H1 (cell line): Measurements from ENCODE around the gene VAT1. TPM values are rescaled to one million over a fixed set of nuclear protein-coding genes. Genes with fewer than 3 reads are reported as not detected.

Source experiments
- CTCF ChIA-PET: fragments of 300-600 bp; sonication (Branson Sonifier 250); formaldehyde crosslinking; loops from one replicate; lab custom pipeline; 2021; ENCODE audit not compliant: partially characterized antibody; lab: Charles Lee
- POLR2A ChIA-PET: fragments of 300-600 bp; sonication (Branson Sonifier 250); formaldehyde crosslinking; loops from one replicate; lab custom pipeline; 2021; ENCODE audit warnings: inconsistent platforms; ENCODE audit not compliant: partially characterized antibody; lab: Charles Lee
- DNase-seq, 2 experiments: peaks; one replicate each; pipeline versions ENCODE4 v3.0.0 to v3.0.0-alpha.2; 2010 to 2022; ENCODE audit warnings: low spot score in 2 of 2, low read depth in 1 of 2, mixed read lengths in 1 of 2
- FAIRE-seq: peaks from 2 replicates; lab custom pipeline; 2011; peaks lifted over from hg19 to GRCh38; lab: Jason Lieb, UNC
- H2AFZ ChIP-seq: 2 replicates; pipeline ENCODE4 v1.8.1; 2012; ENCODE audit warnings: low read length, inconsistent platforms
- H2AK5ac ChIP-seq: 2 replicates; pipeline ENCODE4 v1.6.1; 2013; ENCODE audit warnings: low read depth, low read length
- H2BK120ac ChIP-seq: replicated peaks from 2 replicates; pipeline ENCODE3; 2013; ENCODE audit warnings: low read depth, low read length, inconsistent platforms
- H2BK12ac ChIP-seq: 2 replicates; pipeline ENCODE4 v1.6.1; 2013; ENCODE audit warnings: low read depth, low read length
- H2BK15ac ChIP-seq: 2 replicates; pipeline ENCODE4 v1.6.1; 2013; ENCODE audit warnings: low read length
- H2BK20ac ChIP-seq: 2 replicates; pipeline ENCODE4 v1.6.1; 2013; ENCODE audit warnings: low read length
- H2BK5ac ChIP-seq: 2 replicates; pipeline ENCODE4 v1.6.1; 2013; ENCODE audit warnings: low read depth, low read length
- H3K14ac ChIP-seq: 2 replicates; pipeline ENCODE4 v1.6.1; 2013; ENCODE audit warnings: inconsistent platforms; ENCODE audit not compliant: insufficient read length
- H3K18ac ChIP-seq: 2 replicates; pipeline ENCODE4 v1.6.1; 2013; ENCODE audit warnings: low read length; ENCODE audit errors: extremely low read depth
- H3K23ac ChIP-seq: 2 replicates; pipeline ENCODE4 v1.6.1; 2013; ENCODE audit warnings: inconsistent platforms; ENCODE audit not compliant: insufficient read length
- H3K23me2 ChIP-seq: 2 replicates; pipeline ENCODE4 v1.6.1; 2013; ENCODE audit warnings: low read depth, low read length
- H3K27ac ChIP-seq: 2 replicates; pipeline ENCODE4 v1.6.1; 2011; ENCODE audit warnings: low read depth, low read length, inconsistent platforms
- H3K27me3 ChIP-seq, 4 experiments: replicated peaks in 1 of 4; 1 replicate in 1 of 4; 2 replicates in 3 of 4; pipeline versions ENCODE4 v1.6.1 to v1.8.1; 2011 to 2013; ENCODE audit warnings: low read length in 3 of 4, mild to moderate bottlenecking in 3 of 4, inconsistent platforms in 2 of 4, mixed read lengths in 2 of 4, moderate library complexity in 1 of 4; ENCODE audit not compliant: control insufficient read depth in 3 of 4, insufficient read depth in 3 of 4; ENCODE audit errors: extremely low read depth in 1 of 4
- H3K36me3 ChIP-seq, 4 experiments: 2 replicates each; pipeline versions ENCODE4 v1.6.1 to v1.8.1; 2011 to 2013; ENCODE audit warnings: mild to moderate bottlenecking in 4 of 4, low read length in 3 of 4, moderate library complexity in 2 of 4, control low read depth in 1 of 4, inconsistent platforms in 1 of 4; ENCODE audit not compliant: insufficient read depth in 4 of 4, control insufficient read depth in 2 of 4
- H3K4ac ChIP-seq: replicated peaks from 2 replicates; pipeline ENCODE3; 2013; ENCODE audit warnings: low read length, low read depth, mixed read lengths, inconsistent platforms; ENCODE audit not compliant: insufficient read length
- H3K4me1 ChIP-seq, 4 experiments: replicated peaks in 1 of 4; 1 replicate in 1 of 4; 2 replicates in 3 of 4; pipeline versions ENCODE4 v1.6.1 to v1.8.1; 2011 to 2013; ENCODE audit warnings: low read length in 3 of 4, inconsistent platforms in 2 of 4, mixed read lengths in 1 of 4; ENCODE audit not compliant: insufficient read depth in 4 of 4, control insufficient read depth in 3 of 4
- H3K4me2 ChIP-seq, 2 experiments: 2 replicates each; pipeline versions ENCODE4 v1.6.1 to v1.8.1; 2011 to 2013; ENCODE audit warnings: low read depth in 2 of 2, low read length in 2 of 2, control low read depth in 1 of 2, inconsistent platforms in 1 of 2, mild to moderate bottlenecking in 1 of 2; ENCODE audit not compliant: insufficient read depth in 1 of 2
- H3K4me3 ChIP-seq, 4 experiments: fragments of 200-600, 300-600 bp in 1 of 4; sonication (generic), shearing (Covaris generic), sonication (Bioruptor Twin) in 1 of 4; 2 replicates each; pipeline versions ENCODE4 v1.5.1 to v1.8.1; 2011 to 2016; ENCODE audit warnings: low read length in 4 of 4, low read depth in 3 of 4, control low read depth in 2 of 4, inconsistent platforms in 2 of 4, mild to moderate bottlenecking in 2 of 4, mixed read lengths in 1 of 4, moderate library complexity in 1 of 4; ENCODE audit not compliant: insufficient read depth in 2 of 4; ENCODE audit errors: extremely low read depth in 1 of 4
- H3K56ac ChIP-seq: replicated peaks from 2 replicates; pipeline ENCODE3; 2013; ENCODE audit warnings: low read depth, mild to moderate bottlenecking, mixed read lengths, low read length, inconsistent platforms; ENCODE audit not compliant: insufficient read length
- H3K79me1 ChIP-seq: 2 replicates; pipeline ENCODE4 v1.6.1; 2013; ENCODE audit warnings: low read depth, low read length, control low read depth
- H3K79me2 ChIP-seq, 2 experiments: 2 replicates each; pipeline versions ENCODE4 v1.6.1 to v1.8.1; 2012 to 2013; ENCODE audit warnings: low read length in 2 of 2, mild to moderate bottlenecking in 2 of 2, inconsistent platforms in 1 of 2; ENCODE audit not compliant: insufficient read depth in 2 of 2, control insufficient read depth in 1 of 2
- H3K9ac ChIP-seq, 4 experiments: replicated peaks in 1 of 4; 1 replicate in 1 of 4; 2 replicates in 3 of 4; pipeline versions ENCODE4 v1.6.1 to v1.8.1; 2011 to 2013; ENCODE audit warnings: low read depth in 3 of 4, low read length in 3 of 4, control low read depth in 2 of 4, mild to moderate bottlenecking in 2 of 4, moderate library complexity in 2 of 4, inconsistent platforms in 1 of 4; ENCODE audit errors: extremely low read depth in 1 of 4
- H3K9me3 ChIP-seq, 2 experiments: 2 replicates each; pipeline versions ENCODE4 v1.6.1 to v1.8.1; 2012 to 2013; ENCODE audit warnings: mild to moderate bottlenecking in 2 of 2, moderate library complexity in 2 of 2, control low read depth in 1 of 2, inconsistent platforms in 1 of 2, low read depth in 1 of 2, low read length in 1 of 2, mixed read lengths in 1 of 2; ENCODE audit not compliant: insufficient read depth in 2 of 2
- H4K20me1 ChIP-seq, 2 experiments: replicated peaks in 1 of 2; 2 replicates each; pipeline versions ENCODE3 to v1.8.1; 2011 to 2013; ENCODE audit warnings: inconsistent platforms in 2 of 2, low read length in 2 of 2, mild to moderate bottlenecking in 1 of 2; ENCODE audit not compliant: insufficient read depth in 2 of 2, control insufficient read depth in 1 of 2
- H4K5ac ChIP-seq: 2 replicates; pipeline ENCODE4 v1.6.1; 2013; ENCODE audit warnings: low read length, low read depth, mixed read lengths, inconsistent platforms; ENCODE audit not compliant: insufficient read length
- H4K8ac ChIP-seq: 2 replicates; pipeline ENCODE4 v1.8.0; 2013; ENCODE audit warnings: mild to moderate bottlenecking, moderate library complexity, low read length, inconsistent platforms; ENCODE audit not compliant: insufficient read depth; ENCODE audit errors: extremely low read depth
- H4K91ac ChIP-seq: replicated peaks from 2 replicates; pipeline ENCODE3; 2013; ENCODE audit warnings: low read length, mixed read lengths, inconsistent platforms; ENCODE audit not compliant: insufficient read length
- CHD2 ChIP-seq: IDR thresholded peaks from 2 replicates; pipeline ENCODE4 v1.6.1; 2012; ENCODE audit warnings: low read length, improper control_type of control experiment
- GABPA ChIP-seq: IDR thresholded peaks from 2 replicates; pipeline ENCODE4 v1.6.1; 2011; ENCODE audit warnings: mild to moderate bottlenecking, low read length, moderate library complexity, borderline replicate concordance; ENCODE audit not compliant: insufficient read depth
- POLR2AphosphoS5 ChIP-seq: IDR thresholded peaks from 2 replicates; pipeline ENCODE4 v1.6.1; 2011; ENCODE audit warnings: low read depth, low read length
- SIRT6 ChIP-seq: IDR thresholded peaks from one replicate; pipeline ENCODE4 v1.7.1; 2012; ENCODE audit warnings: low read length, inconsistent platforms
- SP1 ChIP-seq: IDR thresholded peaks from 2 replicates; pipeline ENCODE4 v1.6.1; 2011; ENCODE audit warnings: low read depth, low read length
- SP4 ChIP-seq: IDR thresholded peaks from 2 replicates; pipeline ENCODE4 v1.6.1; 2012; ENCODE audit warnings: low read length, inconsistent platforms
- TEAD4 ChIP-seq: IDR thresholded peaks from 2 replicates; pipeline ENCODE4 v1.6.1; 2012; ENCODE audit warnings: low read depth, low read length, inconsistent platforms, mixed read lengths
- YY1 ChIP-seq: IDR thresholded peaks from 2 replicates; pipeline ENCODE4 v1.6.1; 2011; ENCODE audit warnings: low read depth, mild to moderate bottlenecking, low read length
- ZNF274 ChIP-seq: IDR thresholded peaks from 2 replicates; pipeline ENCODE4 v1.7.0; 2012; ENCODE audit warnings: low read length, borderline replicate concordance; ENCODE audit errors: extremely low read depth
- WGBS, 2 experiments: shearing (Covaris generic) in 1 of 2; methylation state at CpG; one replicate each; pipeline versions ENCODE4 v1.1.6 to v1.1.7; 2013 to 2015; ENCODE audit warnings: low lambda C conversion rate in 2 of 2, mixed read lengths in 2 of 2, inconsistent platforms in 1 of 2, low coverage in 1 of 2, missing lambda C conversion rate in 1 of 2; ENCODE audit not compliant: insufficient replicate concordance in 2 of 2, insufficient coverage in 1 of 2, insufficient read length in 1 of 2; ENCODE audit errors: extremely low coverage in 1 of 2, missing lambda C conversion rate in 1 of 2; 5-methylcytosine and 5-hydroxymethylcytosine counted together
- long read RNA-seq, 2 experiments: library from RNA in 1 of 2; library from capped mRNA in 1 of 2; stranded (forward); transcript quantifications; one replicate each; pipeline ENCODE4 v2.0.0, GENCODE V29; 2021; ENCODE audit warnings: inconsistent platforms in 1 of 2
- polyA minus RNA-seq, 3 experiments: library from RNA; depleted of rRNA, polyadenylated mRNA; stranded (reverse); fragments of >200 nt; gene quantifications; 1 replicate in 2 of 3; 2 replicates in 1 of 3; pipeline ENCODE4 v1.2.3, GENCODE V29; 2011
- polyA plus RNA-seq, 7 experiments: library from polyadenylated mRNA; depleted of rRNA in 3 of 7; stranded (reverse) in 5 of 7; unstranded in 2 of 7; fragments of >200 nt in 5 of 7; fragments of 200-250 nt in 2 of 7; gene quantifications; 1 replicate in 5 of 7; 2 replicates in 1 of 7; 4 replicates in 1 of 7; pipeline versions ENCODE4 v1.2.1 to v1.2.3, GENCODE V29; 2011 to 2013; ENCODE audit warnings: missing spikeins in 2 of 7, mixed read lengths in 2 of 7
- total RNA-seq: library from RNA; stranded (reverse); fragmentation: NEBNext Ultra II Directional; extraction: Animal tissue kit (Norgen Biotek cat#: 25700); gene quantifications from 2 replicates; pipeline ENCODE4 v1.2.1, GENCODE V29; 2021

VAT1 gene
- total RNA-seq: 281 and 295 TPM in 2 replicates
- polyA plus RNA-seq (2011; rRNA removed): 200 and 269 TPM in 2 replicates
- 246 TPM for polyA plus RNA-seq (2011; cell fraction: cytosol; rRNA removed)
- polyA plus RNA-seq (2011; cell fraction: nucleus; rRNA removed): 211 TPM
- polyA plus RNA-seq (2012, experiment 1 of 2): 312 to 485 TPM (median 385 TPM) in 4 replicates
- polyA plus RNA-seq (2012, experiment 2 of 2): 284 TPM
- polyA plus RNA-seq (2013, experiment 1 of 2): 209 TPM
- 231 TPM for polyA plus RNA-seq (2013, experiment 2 of 2)
- polyA minus RNA-seq (2011; rRNA and poly(A)+ RNA removed): 360 and 517 TPM in 2 replicates
- polyA minus RNA-seq (2011; cell fraction: cytosol; rRNA and poly(A)+ RNA removed): 175 TPM
- polyA minus RNA-seq (2011; cell fraction: nucleus; rRNA and poly(A)+ RNA removed): 93.2 TPM
- long read RNA-seq, experiment 1, transcript VAT1-201 (6 exons, 2,734 nt): major isoform, 78 of 348 reads
- long read RNA-seq, experiment 1, partial matches to known transcripts: 251 of 348 reads
- long read RNA-seq, experiment 1, other reads (novel, unspliced or antisense): 19 of 348 reads
- long read RNA-seq, experiment 2, transcript VAT1-201 (6 exons, 2,734 nt): major isoform, 6 of 28 reads
- long read RNA-seq, experiment 2, partial matches to known transcripts: 19 of 28 reads
- long read RNA-seq, experiment 2, other reads (novel, unspliced or antisense): 3 of 28 reads

DNA sequence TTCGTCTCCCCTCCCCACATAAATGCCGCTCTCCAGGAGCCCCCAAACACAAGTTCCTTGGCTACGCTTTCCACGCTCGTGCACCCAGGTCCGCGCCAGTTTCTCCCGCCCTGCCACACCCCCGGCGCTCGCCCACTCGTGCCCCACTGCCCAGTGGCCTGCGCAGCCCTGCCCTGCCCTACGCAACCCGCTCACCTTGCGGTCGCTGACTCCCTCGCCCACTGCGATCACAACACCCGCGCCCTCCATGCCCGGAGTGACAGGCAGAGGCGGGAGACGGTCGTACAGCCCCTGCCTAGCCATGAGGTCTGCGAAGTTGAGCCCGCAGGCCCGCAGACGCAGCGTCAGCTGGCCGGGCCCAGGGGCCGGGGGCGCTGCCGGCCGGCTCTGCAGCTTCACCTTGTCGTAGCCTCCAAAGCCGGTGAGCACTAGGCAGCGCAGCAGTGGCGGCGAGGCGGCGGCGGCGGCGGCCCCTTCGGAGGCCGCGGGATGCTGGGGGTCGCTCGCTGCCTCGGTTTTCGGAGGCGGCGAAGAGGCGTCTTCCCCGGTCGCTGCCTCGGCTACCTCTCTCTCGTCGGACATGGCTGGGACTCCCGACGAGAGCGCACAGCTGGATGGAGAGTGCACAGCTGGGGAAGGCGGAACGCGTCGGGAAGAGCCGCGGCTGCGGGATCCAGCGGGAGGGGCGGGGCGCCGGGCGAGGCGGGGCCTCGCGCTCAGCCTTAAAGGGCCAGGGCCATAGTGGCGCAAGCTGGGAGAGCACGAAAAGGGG, at the start of gene VAT1:
Gene VAT1 (minus strand): TSS at position 645 of the 772 bp plus-strand sequence. CDS start 63 bp downstream, at position 582.
- Histone ChIP-seq H3K9ac (peak within 1 kb of the TSS; percentile 39 to 79 (median 70)), H4K5ac (peak within 1 kb of the TSS; percentile 77), H3K18ac (peak within 1 kb of the TSS; percentile 84), H3K36me3 (peaks cover 4 to 20% (median 9%) of the 10 kb centered on the region in 4 experiments; a peak in 5 of 8 replicates), H3K4me3 (peak within 1 kb of the TSS; percentile 96 to 100 (median 98)), H2BK20ac (no peak within 1 kb of the TSS), H3K4ac (peak within 1 kb of the TSS; percentile 47), H2AFZ (peak within 1 kb of the TSS; percentile 0; the same call in 1 of the 2 replicates), H3K27ac (peak within 1 kb of the TSS; percentile 25; the same call in 1 of the 2 replicates), H3K9me3 (no peaks in the 10 kb centered on the region), H4K20me1 (peaks cover 6 to 8% of the 10 kb centered on the region in 2 experiments), H3K79me2 (peaks cover 0 to 41% of the 10 kb centered on the region in 2 experiments; a peak in 3 of 4 replicates), H2BK12ac (peak within 1 kb of the TSS; percentile 85), H2AK5ac (no peak within 1 kb of the TSS), H3K4me2 (peak within 1 kb of the TSS; percentile 80 to 86), H2BK120ac (peak within 1 kb of the TSS; percentile 21), H4K8ac (peak within 1 kb of the TSS; percentile 76; the same call in 1 of the 2 replicates), H3K27me3 (no peaks in the 10 kb centered on the region), H3K56ac (peak within 1 kb of the TSS; percentile 52), H2BK5ac (peak within 1 kb of the TSS; percentile 94), H2BK15ac (peak within 1 kb of the TSS; percentile 61; the same call in 1 of the 2 replicates), H3K23ac (no peak within 1 kb of the TSS), H3K79me1 (peaks cover 14% of the 10 kb centered on the region), H3K4me1 (peaks cover 8 to 15% (median 9%) of the 10 kb centered on the region in 4 experiments; a peak in 6 of 7 replicates), H4K91ac (peak within 1 kb of the TSS; percentile 75), H3K23me2 (peaks cover 11% of the 10 kb centered on the region; the same call in 1 of the 2 replicates), H3K14ac (no peak within 1 kb of the TSS)
- DNase-seq (peak in 1 of 2 experiments; percentile 89), FAIRE-seq (no peak)
- POLR2A ChIA-PET: interaction anchor here (0.6 to 10.8 kb wide), 16 partner anchors 9 to 294 kb away, joined by 3 to 123 read pairs (median 5); partner anchors contain the start of genes IFI35, PTGES3L and RPL27
- CTCF ChIA-PET: interaction anchor here (0.6 to 1.3 kb wide), 5 partner anchors 9 to 1116 kb away, joined by 3 to 4 read pairs (median 3); no protein-coding TSS in a partner anchor
- WGBS, 2 experiments: 3% methylated on average over 63 of the region's 80 CpGs; no CpG with 5 or more reads in 1 of the 2 experiments
- TF ChIP-seq CHD2 (no peak), YY1 (no peak; the same call in 1 of the 2 replicates), TEAD4 (no peak), SP4 (no peak), SIRT6 (no peak), ZNF274 (no peak), GABPA (no peak), SP1 (0 out of 2 replicates have a peak, but pooled peaks have one; percentile 28), POLR2AphosphoS5 (peak; percentile 44; the same call in 1 of the 2 replicates)
